ENCODE data around the gene CCKAR. TPM values are rescaled to one million over a fixed set of nuclear protein-coding genes. Genes with fewer than 3 reads are reported as not detected.

Gene CCKAR
- total and polyA plus RNA-seq, 2 of the 13 experiments (the other 11 are each of a cell fraction or from before 2014, with no cell fraction given), result not detected

DNA sequence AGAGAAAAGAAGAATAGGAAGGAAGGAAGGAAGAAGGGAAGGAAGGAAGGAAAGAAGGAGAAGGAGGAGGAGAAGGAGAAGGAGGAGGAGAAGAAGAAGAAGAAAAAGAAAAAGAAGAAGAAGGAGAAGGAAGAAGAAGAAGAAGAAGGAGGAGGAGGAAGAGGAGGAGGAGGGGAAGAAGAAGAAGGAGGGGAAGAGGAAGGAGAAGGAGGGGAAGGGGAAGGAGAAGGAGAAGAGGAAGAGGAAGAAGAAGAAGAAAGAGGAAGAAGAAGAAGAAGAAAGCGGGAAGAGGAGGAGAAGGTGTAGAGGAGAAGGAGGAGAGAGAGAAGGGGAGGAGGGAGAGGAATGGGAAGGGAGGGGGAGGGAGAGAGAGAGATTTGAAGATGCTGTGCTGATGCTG lies 22.6 kb downstream of the CCKAR start:
- BruUV-seq (replicated peaks), result no TSS peak
- 23% methylated on average over 1 of the region's 1 CpG for WGBS (ENCODE audit: low lambda C conversion rate)
- Histone ChIP-seq H2AFZ (ENCODE audit: low read length) (no peak overlapping the region), H3K4me1 (ENCODE audit: insufficient read depth, low read length) (peaks cover 17% of the 10 kb centered on the region), H4K20me1 (ENCODE audit: insufficient read depth, low read length) (no peaks in the 10 kb centered on the region), H3K4me3 (replicated peaks in 1 of 3; ENCODE audit: insufficient read depth in 1 of 3, low read depth in 2 of 3, low read length in 3 of 3) (no peak overlapping the region), H3K27me3 (ENCODE audit: control insufficient read depth in 1 of 2, insufficient read depth in 2 of 2, low read length in 2 of 2) (no peaks in the 10 kb centered on the region; a peak in 2 of 5 replicates), H3K4me2 (ENCODE audit: low read depth, low read length) (no peak overlapping the region), H3K79me2 (ENCODE audit: insufficient read depth, low read length) (no peaks in the 10 kb centered on the region), H3K27ac (ENCODE audit: extremely low read length, insufficient read depth, low read length) (no peak overlapping the region), H3K36me3 (replicated peaks in 1 of 2; ENCODE audit: control insufficient read depth in 1 of 2, insufficient read depth in 2 of 2, low read length in 2 of 2) (no peaks in the 10 kb centered on the region), H3K9me3 (ENCODE audit: low read length) (no peaks in the 10 kb centered on the region), H3K9ac (ENCODE audit: insufficient read depth, low read depth, low read length) (no peak overlapping the region)
- ChIA-PET POLR2A (no interaction called here), CTCF (ENCODE audit: low intra/inter-chr PET ratio, low total read pairs) (no interaction called here)
- in situ Hi-C loops (cut with HindIII; ENCODE audit: extremely low pct_ligation_motif_present, low pct_unique_long_range_greater_than_20kb) (loop anchor here (10.0 kb wide), 1 partner anchor 257 kb away; no protein-coding TSS in a partner anchor), intact Hi-C loops (cut with micrococcal nuclease; ENCODE audit: unreplicated experiment) (no loop called here)
- FAIRE-seq, result no peak
- DNase-seq (ENCODE audit: low spot score), result no peak
- TF ChIP-seq, protein P1, sequence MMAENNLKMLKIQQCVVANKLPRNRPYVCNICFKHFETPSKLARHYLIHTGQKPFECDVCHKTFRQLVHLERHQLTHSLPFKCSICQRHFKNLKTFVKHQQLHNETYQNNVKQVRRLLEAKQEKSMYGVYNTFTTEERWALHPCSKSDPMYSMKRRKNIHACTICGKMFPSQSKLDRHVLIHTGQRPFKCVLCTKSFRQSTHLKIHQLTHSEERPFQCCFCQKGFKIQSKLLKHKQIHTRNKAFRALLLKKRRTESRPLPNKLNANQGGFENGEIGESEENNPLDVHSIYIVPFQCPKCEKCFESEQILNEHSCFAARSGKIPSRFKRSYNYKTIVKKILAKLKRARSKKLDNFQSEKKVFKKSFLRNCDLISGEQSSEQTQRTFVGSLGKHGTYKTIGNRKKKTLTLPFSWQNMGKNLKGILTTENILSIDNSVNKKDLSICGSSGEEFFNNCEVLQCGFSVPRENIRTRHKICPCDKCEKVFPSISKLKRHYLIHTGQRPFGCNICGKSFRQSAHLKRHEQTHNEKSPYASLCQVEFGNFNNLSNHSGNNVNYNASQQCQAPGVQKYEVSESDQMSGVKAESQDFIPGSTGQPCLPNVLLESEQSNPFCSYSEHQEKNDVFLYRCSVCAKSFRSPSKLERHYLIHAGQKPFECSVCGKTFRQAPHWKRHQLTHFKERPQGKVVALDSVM (CRISPR knock-in tag; IDR thresholded peaks at IDR 0.05), result no peak
- TF ChIP-seq, protein P2, sequence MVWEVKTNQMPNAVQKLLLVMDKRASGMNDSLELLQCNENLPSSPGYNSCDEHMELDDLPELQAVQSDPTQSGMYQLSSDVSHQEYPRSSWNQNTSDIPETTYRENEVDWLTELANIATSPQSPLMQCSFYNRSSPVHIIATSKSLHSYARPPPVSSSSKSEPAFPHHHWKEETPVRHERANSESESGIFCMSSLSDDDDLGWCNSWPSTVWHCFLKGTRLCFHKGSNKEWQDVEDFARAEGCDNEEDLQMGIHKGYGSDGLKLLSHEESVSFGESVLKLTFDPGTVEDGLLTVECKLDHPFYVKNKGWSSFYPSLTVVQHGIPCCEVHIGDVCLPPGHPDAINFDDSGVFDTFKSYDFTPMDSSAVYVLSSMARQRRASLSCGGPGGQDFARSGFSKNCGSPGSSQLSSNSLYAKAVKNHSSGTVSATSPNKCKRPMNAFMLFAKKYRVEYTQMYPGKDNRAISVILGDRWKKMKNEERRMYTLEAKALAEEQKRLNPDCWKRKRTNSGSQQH (CRISPR knock-in tag; IDR thresholded peaks at IDR 0.05; ENCODE audit: low read depth), result no peak
- TF ChIP-seq ARNTL (CRISPR knock-in tag; IDR thresholded peaks at IDR 0.05) (no peak), PHF21A (CRISPR knock-in tag; IDR thresholded peaks at IDR 0.05) (no peak), PHF8 (CRISPR knock-in tag; IDR thresholded peaks at IDR 0.05) (no peak), RBAK (CRISPR knock-in tag; IDR thresholded peaks at IDR 0.05) (no peak), ZNF446 (CRISPR knock-in tag; IDR thresholded peaks at IDR 0.05) (no peak), SAP130 (CRISPR knock-in tag; IDR thresholded peaks at IDR 0.05; ENCODE audit: low read depth) (no peak), ELF3 (CRISPR knock-in tag; IDR thresholded peaks at IDR 0.05) (no peak), ZNF235 (CRISPR knock-in tag; IDR thresholded peaks at IDR 0.05; ENCODE audit: borderline replicate concordance) (no peak), STAT5B (CRISPR knock-in tag; IDR thresholded peaks at IDR 0.05) (no peak), SOX13 (IDR thresholded peaks at IDR 0.05) (no peak), SOX13 (CRISPR knock-in tag; conservative IDR thresholded peaks at IDR 0.05 in 1 of 2, IDR thresholded peaks at IDR 0.05 in 1 of 2) (no peak), GTF2F1 (IDR thresholded peaks at IDR 0.05; ENCODE audit: low read length) (no peak), ZNF746 (CRISPR knock-in tag; IDR thresholded peaks at IDR 0.05) (no peak)
- TF ChIP-seq, protein P3, sequence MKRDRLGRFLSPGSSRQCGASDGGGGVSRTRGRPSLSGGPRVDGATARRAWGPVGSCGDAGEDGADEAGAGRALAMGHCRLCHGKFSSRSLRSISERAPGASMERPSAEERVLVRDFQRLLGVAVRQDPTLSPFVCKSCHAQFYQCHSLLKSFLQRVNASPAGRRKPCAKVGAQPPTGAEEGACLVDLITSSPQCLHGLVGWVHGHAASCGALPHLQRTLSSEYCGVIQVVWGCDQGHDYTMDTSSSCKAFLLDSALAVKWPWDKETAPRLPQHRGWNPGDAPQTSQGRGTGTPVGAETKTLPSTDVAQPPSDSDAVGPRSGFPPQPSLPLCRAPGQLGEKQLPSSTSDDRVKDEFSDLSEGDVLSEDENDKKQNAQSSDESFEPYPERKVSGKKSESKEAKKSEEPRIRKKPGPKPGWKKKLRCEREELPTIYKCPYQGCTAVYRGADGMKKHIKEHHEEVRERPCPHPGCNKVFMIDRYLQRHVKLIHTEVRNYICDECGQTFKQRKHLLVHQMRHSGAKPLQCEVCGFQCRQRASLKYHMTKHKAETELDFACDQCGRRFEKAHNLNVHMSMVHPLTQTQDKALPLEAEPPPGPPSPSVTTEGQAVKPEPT (CRISPR knock-in tag; IDR thresholded peaks at IDR 0.05; ENCODE audit: low read depth), result no peak
- TF ChIP-seq, protein P4, sequence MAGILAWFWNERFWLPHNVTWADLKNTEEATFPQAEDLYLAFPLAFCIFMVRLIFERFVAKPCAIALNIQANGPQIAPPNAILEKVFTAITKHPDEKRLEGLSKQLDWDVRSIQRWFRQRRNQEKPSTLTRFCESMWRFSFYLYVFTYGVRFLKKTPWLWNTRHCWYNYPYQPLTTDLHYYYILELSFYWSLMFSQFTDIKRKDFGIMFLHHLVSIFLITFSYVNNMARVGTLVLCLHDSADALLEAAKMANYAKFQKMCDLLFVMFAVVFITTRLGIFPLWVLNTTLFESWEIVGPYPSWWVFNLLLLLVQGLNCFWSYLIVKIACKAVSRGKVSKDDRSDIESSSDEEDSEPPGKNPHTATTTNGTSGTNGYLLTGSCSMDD (CRISPR knock-in tag; IDR thresholded peaks at IDR 0.05), result no peak
- TF ChIP-seq, protein P5, sequence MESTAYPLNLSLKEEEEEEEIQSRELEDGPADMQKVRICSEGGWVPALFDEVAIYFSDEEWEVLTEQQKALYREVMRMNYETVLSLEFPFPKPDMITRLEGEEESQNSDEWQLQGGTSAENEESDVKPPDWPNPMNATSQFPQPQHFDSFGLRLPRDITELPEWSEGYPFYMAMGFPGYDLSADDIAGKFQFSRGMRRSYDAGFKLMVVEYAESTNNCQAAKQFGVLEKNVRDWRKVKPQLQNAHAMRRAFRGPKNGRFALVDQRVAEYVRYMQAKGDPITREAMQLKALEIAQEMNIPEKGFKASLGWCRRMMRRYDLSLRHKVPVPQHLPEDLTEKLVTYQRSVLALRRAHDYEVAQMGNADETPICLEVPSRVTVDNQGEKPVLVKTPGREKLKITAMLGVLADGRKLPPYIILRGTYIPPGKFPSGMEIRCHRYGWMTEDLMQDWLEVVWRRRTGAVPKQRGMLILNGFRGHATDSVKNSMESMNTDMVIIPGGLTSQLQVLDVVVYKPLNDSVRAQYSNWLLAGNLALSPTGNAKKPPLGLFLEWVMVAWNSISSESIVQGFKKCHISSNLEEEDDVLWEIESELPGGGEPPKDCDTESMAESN (CRISPR knock-in tag; conservative IDR thresholded peaks at IDR 0.05), result no peak
- no peak for ATAC-seq

All from HepG2 (cell line).